ENCODE results near the gene HAVCR1. TPM values are rescaled to one million over a fixed set of nuclear protein-coding genes. Genes with fewer than 3 reads are reported as not detected.

Gene HAVCR1
- total RNA-seq, 1 experiment from 2014 or later: 0.36 TPM

GRCh38 chr5:157085930-157086329 lies 27.0 kb upstream of the HAVCR1 start:
- no TSS peak for BruUV-seq (replicated peaks)
- H3K9me3 ChIP-seq (ENCODE audit: control insufficient read depth, insufficient read depth, low read depth, low read length): no peaks in the 10 kb centered on the region
- ChIA-PET CTCF (no interaction called here), POLR2A (no interaction called here)
- H3K36me3 ChIP-seq (ENCODE audit: control insufficient read depth, insufficient read depth, low read length): no peaks in the 10 kb centered on the region
- no peaks in the 10 kb centered on the region for H3K27me3 ChIP-seq (ENCODE audit: control insufficient read depth, insufficient read depth, low read length)
- DNase-seq (ENCODE audit: low read depth, low spot score): no peak
- H3K4me1 ChIP-seq (ENCODE audit: control insufficient read depth, insufficient read depth, low read length): no peaks in the 10 kb centered on the region
- H3K4me3 ChIP-seq (ENCODE audit: low read depth in 2 of 2, low read length in 2 of 2): no peak overlapping the region
- ATAC-seq: no peak
- no peak overlapping the region for H3K27ac ChIP-seq (ENCODE audit: low read length)
- in situ Hi-C loops (cut with HindIII; ENCODE audit: low pct_unique_long_range_greater_than_20kb, low sequenced_read_pairs) (no loop called here), intact Hi-C loops (cut with micrococcal nuclease; ENCODE audit: unreplicated experiment) (no loop called here)
- no peak for TF ChIP-seq TCF7L2 (IDR thresholded peaks at IDR 0.05; ENCODE audit: low read depth, low read length)
- TF ChIP-seq REST (IDR thresholded peaks at IDR 0.05; ENCODE audit: insufficient read depth in 1 of 2, low read depth in 2 of 2, low read length in 1 of 2): no peak
- no peak for TF ChIP-seq CTCF (IDR thresholded peaks at IDR 0.05)

GRCh38 chr5:157080286-157080685 lies 21.4 kb upstream of the HAVCR1 start:
- Histone ChIP-seq H3K27ac (ENCODE audit: low read length) (no peak overlapping the region), H3K4me3 (ENCODE audit: low read depth in 2 of 2, low read length in 2 of 2) (no peak overlapping the region), H3K27me3 (ENCODE audit: control insufficient read depth, insufficient read depth, low read length) (no peaks in the 10 kb centered on the region), H3K4me1 (ENCODE audit: control insufficient read depth, insufficient read depth, low read length) (no peaks in the 10 kb centered on the region), H3K9me3 (ENCODE audit: control insufficient read depth, insufficient read depth, low read depth, low read length) (no peaks in the 10 kb centered on the region), H3K36me3 (ENCODE audit: control insufficient read depth, insufficient read depth, low read length) (no peaks in the 10 kb centered on the region)
- POLR2A ChIA-PET: no interaction called here
- CTCF ChIA-PET: interaction anchor here (0.6 kb wide), 1 partner anchor 35 kb away, joined by 4 read pairs; no protein-coding TSS in a partner anchor
- ATAC-seq: no peak
- in situ Hi-C loops (cut with HindIII; ENCODE audit: low pct_unique_long_range_greater_than_20kb, low sequenced_read_pairs) (no loop called here), intact Hi-C loops (cut with micrococcal nuclease; ENCODE audit: unreplicated experiment) (no loop called here)
- DNase-seq (ENCODE audit: low read depth, low spot score): no peak
- TF ChIP-seq POLR2AphosphoS5 (IDR thresholded peaks at IDR 0.05; ENCODE audit: low read depth, low read length) (no peak), REST (IDR thresholded peaks at IDR 0.05; ENCODE audit: insufficient read depth in 1 of 2, low read depth in 2 of 2, low read length in 1 of 2) (no peak), TCF7L2 (IDR thresholded peaks at IDR 0.05; ENCODE audit: low read depth, low read length) (no peak), CTCF (IDR thresholded peaks at IDR 0.05) (no peak), SIN3A (IDR thresholded peaks at IDR 0.05; ENCODE audit: borderline replicate concordance, insufficient read depth, low read depth, low read length) (no peak)
- BruUV-seq (replicated peaks): no TSS peak
